A673 (cell line): ENCODE measurements around the gene XYLB. TPM values are rescaled to one million over a fixed set of nuclear protein-coding genes. Genes with fewer than 3 reads are reported as not detected.
A peak's percentile ranks its signal among the peaks of the same experiment; 100 is the strongest.

Experiments used
- BruUV-seq: library from RNA; stranded (reverse); fragments of 400-500 nt; replicated peaks from 2 replicates; lab custom pipeline; 2021; lab: Mats Ljungman, UMichigan
- CTCF ChIA-PET: fragments of 300-600 bp; sonication (Branson Sonifier 250); formaldehyde crosslinking; loops from one replicate; lab custom pipeline; 2022; ENCODE audit warnings: antibody characterized with exemption; lab: Charles Lee
- POLR2A ChIA-PET: fragments of 300-600 bp; sonication (Branson Sonifier 250); formaldehyde crosslinking; loops from one replicate; lab custom pipeline; 2022; ENCODE audit warnings: antibody characterized with exemption; ENCODE audit not compliant: low non-redundant PET; lab: Charles Lee
- DNase-seq: peaks from one replicate; pipeline ENCODE4 v3.0.0-alpha.2; 2015; ENCODE audit warnings: low spot score
- H3K27ac ChIP-seq: fragments of 200-600 bp; sonication (generic); 2 replicates; pipeline ENCODE4 v1.5.1; 2016; ENCODE audit warnings: mixed run types, low read depth, mild to moderate bottlenecking, mixed read lengths, antibody characterized with exemption, low read length; ENCODE audit not compliant: poor library complexity, severe bottlenecking
- H3K27me3 ChIP-seq: fragments of 200-600 bp; sonication (generic); replicated peaks from 2 replicates; pipeline ENCODE4 v1.6.1; 2017; ENCODE audit warnings: mixed run types, low read depth, mild to moderate bottlenecking, mixed read lengths, antibody characterized with exemption, low read length; ENCODE audit not compliant: insufficient read depth, poor library complexity
- H3K36me3 ChIP-seq: fragments of 200-600 bp; sonication (generic); 2 replicates; pipeline ENCODE4 v1.6.1; 2016; ENCODE audit warnings: mixed run types, mild to moderate bottlenecking, mixed read lengths, antibody characterized with exemption, low read length; ENCODE audit not compliant: insufficient read depth, poor library complexity, severe bottlenecking
- H3K4me1 ChIP-seq: fragments of 200-600 bp; sonication (generic); 2 replicates; pipeline ENCODE4 v1.6.1; 2017; ENCODE audit warnings: mixed run types, mild to moderate bottlenecking, mixed read lengths, antibody characterized with exemption, low read length; ENCODE audit not compliant: insufficient read depth, poor library complexity, severe bottlenecking
- H3K4me3 ChIP-seq: fragments of 200-600 bp; sonication (generic); 2 replicates; pipeline ENCODE4 v1.5.1; 2016; ENCODE audit warnings: low read depth, mixed run types, mild to moderate bottlenecking, mixed read lengths, low read length; ENCODE audit not compliant: poor library complexity, severe bottlenecking
- H3K9me3 ChIP-seq: fragments of 200-600 bp; sonication (generic); 2 replicates; pipeline ENCODE4 v1.6.1; 2016; ENCODE audit warnings: mixed run types, low read depth, mild to moderate bottlenecking, mixed read lengths, antibody characterized with exemption, low read length; ENCODE audit not compliant: poor library complexity, severe bottlenecking
- EZH2 ChIP-seq: fragments of 200-600 bp; sonication (generic); IDR thresholded peaks from 2 replicates; pipeline ENCODE4 v1.6.1; 2017; ENCODE audit warnings: borderline replicate concordance, low read depth, mild to moderate bottlenecking, mixed read lengths, antibody characterized with exemption, low read length; ENCODE audit not compliant: poor library complexity, severe bottlenecking
- intact Hi-C: fragments of 100-400 bp; cut with micrococcal nuclease; formaldehyde crosslinking; loops from one replicate; pipeline ENCODE4 v1.10.0; 2022; ENCODE audit not compliant: unreplicated experiment
- total RNA-seq: library from RNA; stranded (reverse); gene quantifications from 2 replicates; pipeline ENCODE4 v1.2.3, GENCODE V29; 2021
- TF ChIP-seq, protein P1 (sequence below): fragments of 300-800, 200-600 bp; sonication (generic); conservative IDR thresholded peaks from 2 replicates; pipeline ENCODE4 v1.5.1; 2017; ENCODE audit warnings: low read depth, mild to moderate bottlenecking, antibody characterized with exemption, low read length, moderate library complexity, mixed read lengths

Gene XYLB
- total RNA-seq, 1 experiment from 2014 or later, result 3.6 TPM

DNA sequence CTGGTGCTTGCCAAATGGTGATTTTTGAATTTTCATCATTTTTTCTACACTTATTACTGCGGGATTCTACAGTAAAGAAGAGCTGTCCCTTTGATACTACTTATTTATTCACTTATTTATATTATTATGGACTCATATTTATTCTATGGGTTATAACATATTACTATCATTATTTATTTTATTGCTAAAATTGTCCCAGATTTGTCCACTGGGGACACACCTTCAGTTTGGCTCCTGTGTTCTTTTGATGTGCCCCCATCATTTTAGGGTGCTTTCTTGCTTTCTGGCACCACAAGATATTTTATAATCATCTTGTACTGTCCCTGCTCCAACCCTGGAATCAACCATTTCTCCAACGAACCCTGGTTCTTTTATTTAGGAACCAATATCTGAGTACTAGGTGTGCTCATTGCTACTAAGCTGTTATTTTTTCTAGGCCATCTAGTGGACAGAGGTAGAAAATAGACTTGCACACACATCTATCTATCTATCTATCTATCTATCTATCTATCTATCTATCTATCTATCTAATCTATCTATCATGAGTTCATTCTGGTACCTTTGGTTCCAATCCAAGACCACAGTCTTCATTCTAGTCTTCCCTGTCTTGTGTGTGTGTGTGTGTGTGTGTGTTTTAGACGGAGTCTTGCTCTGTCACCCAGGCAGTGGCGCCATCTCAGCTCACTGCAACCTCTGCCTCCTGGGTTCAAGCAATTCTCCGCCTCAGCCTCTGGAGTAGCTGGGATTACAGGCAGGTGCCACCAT is 48.5 kb upstream of the XYLB start:
- Histone ChIP-seq H3K36me3 (no peaks in the 10 kb centered on the region), H3K9me3 (no peaks in the 10 kb centered on the region), H3K27ac (no peak overlapping the region), H3K27me3 (no peaks in the 10 kb centered on the region), H3K4me1 (no peaks in the 10 kb centered on the region), H3K4me3 (no peak overlapping the region)
- POLR2A ChIA-PET, result no interaction called here
- CTCF ChIA-PET, result interaction anchor here (0.6 to 1.2 kb wide), 3 partner anchors 15 to 142 kb away, joined by 3 read pairs; no protein-coding TSS in a partner anchor
- no TSS peak for BruUV-seq
- TF ChIP-seq EZH2, result no peak
- TF ChIP-seq, protein P1, sequence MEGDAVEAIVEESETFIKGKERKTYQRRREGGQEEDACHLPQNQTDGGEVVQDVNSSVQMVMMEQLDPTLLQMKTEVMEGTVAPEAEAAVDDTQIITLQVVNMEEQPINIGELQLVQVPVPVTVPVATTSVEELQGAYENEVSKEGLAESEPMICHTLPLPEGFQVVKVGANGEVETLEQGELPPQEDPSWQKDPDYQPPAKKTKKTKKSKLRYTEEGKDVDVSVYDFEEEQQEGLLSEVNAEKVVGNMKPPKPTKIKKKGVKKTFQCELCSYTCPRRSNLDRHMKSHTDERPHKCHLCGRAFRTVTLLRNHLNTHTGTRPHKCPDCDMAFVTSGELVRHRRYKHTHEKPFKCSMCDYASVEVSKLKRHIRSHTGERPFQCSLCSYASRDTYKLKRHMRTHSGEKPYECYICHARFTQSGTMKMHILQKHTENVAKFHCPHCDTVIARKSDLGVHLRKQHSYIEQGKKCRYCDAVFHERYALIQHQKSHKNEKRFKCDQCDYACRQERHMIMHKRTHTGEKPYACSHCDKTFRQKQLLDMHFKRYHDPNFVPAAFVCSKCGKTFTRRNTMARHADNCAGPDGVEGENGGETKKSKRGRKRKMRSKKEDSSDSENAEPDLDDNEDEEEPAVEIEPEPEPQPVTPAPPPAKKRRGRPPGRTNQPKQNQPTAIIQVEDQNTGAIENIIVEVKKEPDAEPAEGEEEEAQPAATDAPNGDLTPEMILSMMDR, result peak; percentile 50; the same call in 1 of the 2 replicates
- DNase-seq, result peak; percentile 4
- intact Hi-C loops, result no loop called here

DNA sequence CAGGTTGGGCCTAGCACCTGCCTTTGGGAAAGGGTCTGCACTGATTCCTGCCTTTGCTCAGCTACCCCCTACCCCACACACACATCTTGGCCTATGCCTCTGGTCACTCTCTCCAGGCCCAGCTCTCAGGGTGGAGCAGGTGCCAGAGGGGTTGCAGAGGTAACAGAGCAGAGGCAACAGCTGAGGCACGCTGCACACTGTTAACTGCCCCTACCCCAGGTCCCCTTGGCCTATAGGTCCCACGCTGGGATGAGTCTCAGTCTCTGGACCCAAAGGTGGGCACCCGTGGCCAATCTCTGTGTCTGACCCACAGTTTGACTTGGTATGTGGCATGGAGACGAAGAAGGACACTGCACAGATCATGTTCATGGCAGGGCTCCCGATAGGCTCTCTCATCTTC is 39.6 kb upstream of the XYLB start:
- no TSS peak for BruUV-seq

DNA sequence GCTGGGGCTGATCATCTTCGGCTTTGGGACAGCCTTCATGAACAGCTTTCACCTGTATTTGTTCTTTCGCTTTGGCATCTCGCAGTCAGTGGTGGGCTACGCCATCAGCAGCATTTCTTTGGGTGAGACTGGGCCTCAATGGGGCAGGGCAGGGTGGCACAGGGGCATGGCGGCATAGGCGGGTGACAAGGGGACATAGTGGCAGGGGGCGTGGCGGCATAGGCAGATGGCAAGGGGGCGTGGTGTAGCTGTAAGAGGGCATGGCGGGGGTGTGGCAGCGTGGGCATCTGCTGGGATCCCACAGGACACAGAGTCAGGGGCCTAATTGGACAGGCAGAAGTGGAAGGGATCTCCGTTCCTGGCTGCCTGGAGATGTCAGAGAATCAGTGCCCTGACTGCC is 39.0 kb upstream of the XYLB start:
- Histone ChIP-seq H3K27ac (no peak overlapping the region), H3K4me1 (no peaks in the 10 kb centered on the region), H3K36me3 (no peaks in the 10 kb centered on the region), H3K4me3 (no peak overlapping the region), H3K9me3 (no peaks in the 10 kb centered on the region), H3K27me3 (no peaks in the 10 kb centered on the region)
- CTCF ChIA-PET, result no interaction called here
- BruUV-seq, result no TSS peak
- intact Hi-C loops, result no loop called here
- no peak for DNase-seq
- POLR2A ChIA-PET, result no interaction called here
- TF ChIP-seq, protein P1, result no peak
- no peak for TF ChIP-seq EZH2

More for the DNA sequence above, 39.6 kb upstream of the XYLB start:
- no peak for DNase-seq
- no peaks in the 10 kb centered on the region for H3K4me1 ChIP-seq
- H3K9me3 ChIP-seq, result no peaks in the 10 kb centered on the region
- H3K36me3 ChIP-seq, result no peaks in the 10 kb centered on the region
- no peak for TF ChIP-seq EZH2
- TF ChIP-seq, protein P1, result no peak
- no peak overlapping the region for H3K4me3 ChIP-seq
- intact Hi-C loops, result no loop called here
- no peaks in the 10 kb centered on the region for H3K27me3 ChIP-seq
- no peak overlapping the region for H3K27ac ChIP-seq
- ChIA-PET POLR2A (no interaction called here), CTCF (no interaction called here)
